OCI-LY3 (cell line): ENCODE data around the gene ZNF229.

Experiments used
- EZH2phosphoT487 ChIP-seq: fragments of 200-600 bp; shearing (Covaris generic); IDR thresholded peaks from 2 replicates; pipeline ENCODE4 v1.6.1; 2018; ENCODE audit warnings: antibody characterized with exemption, mixed run types, low read depth
- TF ChIP-seq, protein P1 (sequence below): fragments of 200-600, 300-600 bp; sonication (generic); IDR thresholded peaks from 2 replicates; pipeline ENCODE4 v1.5.1; 2014; ENCODE audit warnings: antibody characterized with exemption, low read length, low read depth

DNA sequence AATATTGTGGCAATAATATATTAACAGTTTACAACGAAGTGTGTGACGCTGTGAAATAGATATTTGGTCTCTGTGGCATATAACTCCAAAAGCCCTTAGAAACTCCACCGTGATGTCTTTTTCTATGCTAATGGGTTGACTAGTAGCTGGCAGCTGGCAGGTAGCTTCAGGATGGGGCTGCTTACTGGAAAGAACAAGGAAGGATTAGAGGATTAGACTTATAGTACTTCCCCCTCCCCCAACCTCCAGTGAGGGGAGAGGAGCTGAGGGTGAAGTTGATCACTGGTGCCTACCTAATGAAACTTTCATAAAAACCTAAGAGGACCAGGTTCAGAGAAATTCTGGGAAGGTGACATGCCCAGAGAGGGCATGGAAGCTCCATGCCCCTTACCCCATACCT, 9.8 kb downstream of the ZNF229 start:
- TF ChIP-seq, protein P1, sequence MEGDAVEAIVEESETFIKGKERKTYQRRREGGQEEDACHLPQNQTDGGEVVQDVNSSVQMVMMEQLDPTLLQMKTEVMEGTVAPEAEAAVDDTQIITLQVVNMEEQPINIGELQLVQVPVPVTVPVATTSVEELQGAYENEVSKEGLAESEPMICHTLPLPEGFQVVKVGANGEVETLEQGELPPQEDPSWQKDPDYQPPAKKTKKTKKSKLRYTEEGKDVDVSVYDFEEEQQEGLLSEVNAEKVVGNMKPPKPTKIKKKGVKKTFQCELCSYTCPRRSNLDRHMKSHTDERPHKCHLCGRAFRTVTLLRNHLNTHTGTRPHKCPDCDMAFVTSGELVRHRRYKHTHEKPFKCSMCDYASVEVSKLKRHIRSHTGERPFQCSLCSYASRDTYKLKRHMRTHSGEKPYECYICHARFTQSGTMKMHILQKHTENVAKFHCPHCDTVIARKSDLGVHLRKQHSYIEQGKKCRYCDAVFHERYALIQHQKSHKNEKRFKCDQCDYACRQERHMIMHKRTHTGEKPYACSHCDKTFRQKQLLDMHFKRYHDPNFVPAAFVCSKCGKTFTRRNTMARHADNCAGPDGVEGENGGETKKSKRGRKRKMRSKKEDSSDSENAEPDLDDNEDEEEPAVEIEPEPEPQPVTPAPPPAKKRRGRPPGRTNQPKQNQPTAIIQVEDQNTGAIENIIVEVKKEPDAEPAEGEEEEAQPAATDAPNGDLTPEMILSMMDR = no peak
- TF ChIP-seq EZH2phosphoT487 = no peak
